Cerebellar cortex (tissue), 1 donor: ENCODE data around the gene AAMP.
"Not testable (repeated sequence)": the region's sequence is repeated elsewhere in the genome, so short reads cannot be mapped to it uniquely, and the experiment has no call there.

ENCODE experiments used
- DNase-seq: peaks from one replicate; pipeline ENCODE4 v3.0.0-alpha.2; 2015; ENCODE audit warnings: low spot score

The AAMP gene, protein sequence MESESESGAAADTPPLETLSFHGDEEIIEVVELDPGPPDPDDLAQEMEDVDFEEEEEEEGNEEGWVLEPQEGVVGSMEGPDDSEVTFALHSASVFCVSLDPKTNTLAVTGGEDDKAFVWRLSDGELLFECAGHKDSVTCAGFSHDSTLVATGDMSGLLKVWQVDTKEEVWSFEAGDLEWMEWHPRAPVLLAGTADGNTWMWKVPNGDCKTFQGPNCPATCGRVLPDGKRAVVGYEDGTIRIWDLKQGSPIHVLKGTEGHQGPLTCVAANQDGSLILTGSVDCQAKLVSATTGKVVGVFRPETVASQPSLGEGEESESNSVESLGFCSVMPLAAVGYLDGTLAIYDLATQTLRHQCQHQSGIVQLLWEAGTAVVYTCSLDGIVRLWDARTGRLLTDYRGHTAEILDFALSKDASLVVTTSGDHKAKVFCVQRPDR

DNA sequence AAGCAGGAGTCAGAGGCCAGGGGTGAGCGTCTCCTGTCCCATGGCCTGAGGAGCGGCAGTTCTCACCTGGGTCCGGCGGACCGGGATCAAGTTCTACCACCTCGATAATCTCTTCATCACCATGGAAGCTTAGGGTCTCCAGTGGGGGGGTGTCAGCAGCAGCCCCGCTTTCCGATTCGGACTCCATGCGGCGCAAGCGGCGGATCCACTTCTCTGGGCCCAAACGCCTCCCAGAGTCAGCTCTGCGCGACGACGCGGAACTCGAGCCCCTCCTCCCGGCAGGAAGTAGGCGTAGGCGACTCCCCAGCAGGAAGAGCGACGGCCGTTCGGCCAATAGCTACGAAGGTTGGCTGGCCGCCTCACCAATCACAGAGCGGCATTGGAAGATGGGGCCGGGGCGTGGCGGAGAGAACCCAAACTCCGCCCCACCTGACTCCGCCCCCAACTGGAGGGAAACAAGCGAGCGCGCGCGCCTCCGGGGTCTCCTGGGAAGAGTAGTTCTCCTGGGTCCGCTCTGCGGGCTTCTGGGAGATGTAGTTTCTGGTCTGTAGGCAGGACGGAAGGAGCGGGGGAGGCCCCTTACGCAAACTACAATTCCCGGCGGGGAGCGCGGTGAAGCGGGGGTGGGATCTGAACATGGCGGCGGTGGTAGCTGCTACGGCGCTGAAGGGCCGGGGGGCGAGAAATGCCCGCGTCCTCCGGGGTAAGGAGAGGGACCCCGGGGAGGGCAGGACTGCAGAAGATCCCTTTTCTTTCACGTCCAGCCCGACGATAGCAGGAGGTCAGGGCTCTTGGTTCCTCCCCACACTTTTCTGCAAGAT, at the start of gene AAMP, which contains the start of gene PNKD:
Gene AAMP, minus strand, starts transcription at position 238 of the 821 bp plus-strand sequence. Its CDS starts 51 bp downstream, at position 187.
Gene PNKD, plus strand, starts transcription at position 620 of the 821 bp plus-strand sequence. Its CDS starts 17 bp downstream, at position 637.
- peak; percentile 100 for DNase-seq

DNA sequence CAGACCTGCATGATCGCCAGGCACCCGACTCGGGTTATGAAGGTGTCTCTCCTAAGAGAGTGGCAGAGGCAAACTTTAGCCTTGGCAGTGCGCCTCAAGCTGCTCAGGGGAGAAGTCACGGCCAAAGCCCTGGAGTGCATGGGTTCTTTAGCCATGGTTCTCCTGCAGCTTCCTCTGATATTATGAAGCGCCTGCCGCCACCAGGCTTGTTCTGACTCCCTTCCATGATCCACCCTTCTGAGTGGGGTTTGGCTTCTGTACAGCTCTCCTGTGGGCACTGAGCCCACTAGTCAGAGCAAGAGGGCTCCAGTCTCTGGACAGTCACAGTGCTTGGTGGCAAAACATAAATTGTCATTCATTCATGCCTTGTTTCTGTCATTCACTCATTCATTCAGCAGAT, 48.3 kb upstream of the AAMP start:
- no peak for DNase-seq

DNA sequence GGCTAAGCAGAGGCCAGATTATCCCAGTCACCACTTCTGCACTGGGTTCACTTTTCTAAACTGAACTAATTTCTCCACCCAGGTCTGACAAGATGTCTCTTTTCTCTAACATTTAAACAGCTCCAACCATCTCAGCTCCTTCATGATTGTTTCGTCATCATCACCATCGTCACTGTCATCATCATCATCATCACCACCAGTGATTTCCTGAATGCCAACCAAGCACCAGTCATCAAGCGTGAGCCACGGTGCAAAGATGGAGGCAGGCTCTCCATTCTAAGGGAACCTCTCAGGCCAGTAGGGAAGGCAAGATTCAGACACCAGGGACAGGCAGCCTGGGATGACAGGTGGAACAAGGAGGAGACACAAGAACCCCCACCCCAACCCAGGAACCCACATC, 47.9 kb upstream of the AAMP start:
- no peak for DNase-seq

DNA sequence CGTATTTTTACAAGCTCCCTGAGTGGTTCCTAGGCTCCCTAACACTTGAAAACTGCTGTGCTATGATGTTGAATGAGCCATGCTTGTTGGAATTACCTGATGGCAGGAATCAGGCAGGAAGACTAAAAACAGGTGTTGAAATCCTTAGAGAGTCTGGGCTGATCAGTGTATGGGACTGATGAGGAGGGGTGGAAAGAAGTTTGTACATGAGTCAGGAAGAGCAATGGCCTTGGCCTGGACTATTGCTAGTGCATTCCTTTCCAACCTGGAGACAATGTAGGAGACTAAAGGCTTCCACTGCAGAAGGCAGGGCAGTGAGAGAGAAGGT, 47.3 kb upstream of the AAMP start:
- DNase-seq: no peak

DNA sequence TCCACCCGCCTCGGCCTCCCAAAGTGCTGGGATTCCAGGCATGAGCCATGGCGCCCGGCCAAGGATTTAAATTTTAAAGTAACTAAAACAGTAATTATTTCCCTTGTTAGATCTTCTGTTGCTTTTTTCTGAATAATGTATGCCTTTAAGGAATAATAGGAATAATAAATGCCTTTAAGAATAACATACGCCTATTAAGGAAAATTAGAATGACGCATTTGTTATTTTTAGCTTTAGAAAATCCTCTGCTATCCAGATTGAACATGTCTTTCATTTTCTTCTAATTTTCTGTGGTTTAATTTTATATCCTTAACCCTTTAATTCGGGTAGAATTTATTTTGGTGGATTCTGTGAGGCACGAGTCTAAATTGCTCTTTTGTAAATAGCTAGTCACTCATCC, 45.5 kb upstream of the AAMP start:
- no peak for DNase-seq

DNA sequence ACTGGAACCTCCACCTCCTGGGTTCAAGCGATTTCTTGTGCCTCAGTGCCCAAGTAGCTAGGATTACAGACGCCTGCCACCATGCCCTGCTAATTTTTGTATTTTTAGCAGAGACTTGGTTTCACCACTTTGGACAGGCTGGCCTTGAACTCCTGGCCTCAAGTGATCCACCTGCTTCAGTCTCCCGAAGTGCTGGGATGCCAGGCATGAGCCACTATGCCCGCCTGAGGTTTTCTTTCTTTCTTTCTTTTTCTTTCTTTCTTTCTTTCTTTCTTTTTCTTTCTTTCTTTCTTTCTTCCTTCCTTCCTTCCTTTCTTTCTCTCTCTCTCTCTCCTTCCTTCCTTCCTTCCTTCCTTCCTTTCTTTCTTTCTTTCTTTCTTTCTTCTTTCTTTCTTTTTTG, 44.8 kb upstream of the AAMP start:
- not testable (repeated sequence) for DNase-seq

DNA sequence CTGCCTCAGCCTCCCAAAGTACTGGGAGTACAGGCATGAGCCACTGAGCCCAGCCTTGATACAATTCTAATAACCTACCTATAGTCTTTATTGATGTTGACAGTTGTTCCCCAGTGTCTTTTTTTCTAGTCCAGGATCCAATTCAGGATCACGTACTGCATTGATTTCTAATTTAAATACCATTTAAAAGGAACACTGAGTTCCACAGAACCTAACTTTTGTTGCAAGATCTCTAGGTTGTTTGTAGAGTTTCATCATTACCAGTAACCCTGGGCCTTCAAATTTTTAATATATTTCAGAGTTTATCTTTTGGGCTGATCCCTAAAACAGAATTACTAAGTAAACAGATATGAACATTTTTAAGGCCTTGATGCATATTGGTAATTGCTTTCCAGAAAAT, 43.4 kb upstream of the AAMP start:
- no peak for DNase-seq

DNA sequence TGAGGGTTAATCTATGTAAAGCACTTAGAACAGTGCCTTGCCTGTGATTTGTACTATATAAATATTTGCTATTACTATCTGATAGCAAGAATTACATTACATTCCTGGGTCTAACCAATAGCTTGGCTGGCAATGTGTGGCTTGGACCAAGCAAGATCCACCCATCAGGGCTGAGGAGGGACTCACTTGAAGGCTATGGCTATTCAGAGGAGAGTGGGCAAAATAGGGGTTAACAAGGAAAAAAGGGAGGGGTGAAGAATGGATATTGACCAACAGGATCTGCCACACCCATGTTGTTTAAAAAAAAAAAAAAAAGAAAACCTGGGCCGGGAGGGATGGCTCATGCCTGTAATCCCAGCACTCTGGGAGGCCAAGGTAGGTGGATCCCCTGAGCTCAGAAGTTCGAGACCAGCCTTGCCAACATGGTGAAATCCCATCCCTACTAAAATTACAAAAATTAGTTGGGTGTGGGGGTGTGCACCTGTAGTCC, 42.4 kb upstream of the AAMP start:
- no peak for DNase-seq

DNA sequence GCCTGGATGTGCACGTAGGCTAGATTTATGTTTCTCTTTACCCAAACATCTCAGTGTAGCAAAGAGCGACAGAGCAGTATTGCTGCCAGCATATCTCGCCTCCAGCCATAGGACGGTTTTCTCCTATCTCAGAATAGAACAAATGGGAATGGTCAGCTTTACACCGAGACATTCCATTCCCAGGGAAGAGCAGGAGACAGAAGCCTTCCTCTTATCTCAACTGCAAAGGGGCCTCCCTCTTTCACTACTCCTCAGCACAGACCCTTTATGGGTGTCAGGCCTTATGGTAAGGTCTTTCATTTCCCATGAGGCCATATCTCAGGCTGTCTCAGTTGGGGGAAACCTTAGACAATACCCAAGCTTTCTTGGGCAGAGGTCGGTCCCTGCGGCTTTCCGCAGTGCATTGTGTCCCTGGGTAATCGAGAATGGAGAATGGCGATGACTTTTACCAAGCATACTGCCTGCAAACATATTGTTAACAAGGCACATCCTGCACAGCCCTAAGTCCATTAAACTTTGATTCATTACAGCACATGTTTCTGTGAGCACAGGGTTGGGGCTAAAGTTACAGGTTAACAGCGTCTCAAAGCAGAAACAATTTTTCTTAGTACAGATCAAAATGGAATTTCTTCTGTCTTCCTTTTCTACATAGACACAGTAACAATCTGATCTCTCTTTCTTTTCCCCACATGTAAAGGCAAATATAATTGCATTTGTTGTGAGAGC, 41.8 kb upstream of the AAMP start:
- DNase-seq: not testable (repeated sequence)

DNA sequence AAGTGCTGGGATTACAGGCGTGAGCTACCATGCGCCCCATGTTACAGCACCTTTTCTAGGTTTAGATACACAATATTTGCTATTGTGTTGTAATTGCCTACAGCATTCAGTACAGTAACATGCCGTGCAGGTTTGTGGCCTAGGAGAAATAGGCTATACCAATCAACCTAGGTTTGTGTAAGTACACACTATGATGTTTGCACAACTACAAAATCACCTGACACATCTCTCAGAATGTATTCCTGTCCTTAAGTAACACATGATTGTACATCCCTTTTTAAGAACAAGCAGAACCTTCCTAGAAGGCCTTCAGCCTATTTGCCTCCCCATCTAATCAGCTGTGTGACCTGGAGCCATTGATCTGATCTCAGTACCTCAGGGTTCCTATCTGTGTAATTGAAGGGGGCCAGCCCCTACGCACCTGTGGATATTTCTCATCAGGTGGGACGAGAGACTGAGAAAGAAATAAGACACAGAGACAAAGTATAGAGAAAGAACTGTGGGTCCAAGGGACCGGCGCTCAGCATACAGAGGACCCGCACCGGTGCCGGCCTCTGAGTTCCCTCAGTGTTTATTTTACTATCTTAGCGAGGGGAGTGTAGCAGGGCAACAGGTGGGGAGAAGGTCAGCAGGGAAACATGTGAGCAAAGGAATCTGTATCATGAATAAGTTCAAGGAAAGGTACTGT, 41.1 kb upstream of the AAMP start:
- DNase-seq: no peak

DNA sequence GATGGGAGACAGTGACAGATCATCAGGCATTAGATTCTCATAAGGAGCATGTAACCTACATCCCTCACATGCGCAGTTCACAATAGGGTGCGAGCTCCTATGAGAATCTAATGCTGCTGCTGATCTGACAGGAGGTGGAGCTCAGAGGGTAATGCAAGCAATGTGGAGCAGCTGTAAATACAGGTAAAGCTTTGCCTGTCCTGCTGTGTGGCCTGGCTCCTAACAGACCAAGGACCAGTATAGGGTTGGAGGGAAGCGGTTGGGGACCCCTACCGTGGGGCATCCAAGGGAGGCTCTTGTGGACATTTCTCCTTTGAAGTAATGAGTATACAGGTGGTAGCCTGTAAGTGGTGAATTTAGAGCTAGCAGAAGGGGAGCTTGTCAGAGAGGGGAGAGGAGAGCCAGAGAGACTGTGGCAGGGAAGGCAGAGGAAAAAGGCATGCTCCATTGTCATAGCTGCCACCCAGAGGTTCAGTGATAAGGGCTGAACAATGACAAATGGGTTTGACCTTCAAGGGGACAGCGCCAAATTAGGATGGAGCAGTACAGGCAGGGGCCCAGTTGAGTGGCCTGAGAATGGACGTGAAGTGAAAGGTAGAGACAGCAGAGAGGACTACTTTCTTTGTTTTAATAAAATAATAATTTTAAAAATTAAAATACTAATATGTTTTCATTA, 37.6 kb upstream of the AAMP start:
- no peak for DNase-seq

DNA sequence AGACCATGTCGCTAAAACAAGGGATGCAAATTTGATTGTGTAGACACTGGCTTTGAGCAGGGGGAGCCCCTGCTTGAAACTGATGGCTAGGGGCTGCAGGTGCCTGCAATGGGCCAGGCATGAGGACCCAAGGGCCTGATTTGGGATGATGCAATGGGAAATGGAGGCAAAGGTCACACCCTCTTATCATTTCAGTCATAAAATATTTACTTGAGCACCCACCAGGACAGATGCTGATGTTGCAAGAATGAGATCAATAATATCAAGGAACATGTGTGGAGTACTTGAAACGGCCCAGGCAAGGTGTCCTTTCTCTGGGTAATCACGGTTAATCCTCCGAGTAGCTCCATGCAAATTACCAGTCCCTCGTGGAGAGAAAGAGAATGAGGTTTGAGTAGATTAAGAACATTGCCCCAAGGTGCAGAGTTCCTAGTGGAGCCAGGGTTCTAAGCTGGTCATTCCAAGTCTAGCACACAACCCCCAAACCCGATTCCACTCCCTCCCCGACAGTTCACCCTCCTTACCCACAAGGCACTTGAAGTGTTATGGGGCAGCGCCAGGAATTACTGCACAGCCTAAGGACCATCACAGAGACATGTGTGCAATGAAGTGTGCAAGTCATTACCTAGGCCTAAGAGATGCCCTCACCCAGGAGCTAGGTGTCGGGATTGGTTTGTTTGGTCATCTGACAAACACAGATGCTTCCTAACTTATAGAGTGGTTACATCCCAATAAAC, 36.4 kb upstream of the AAMP start:
- DNase-seq: no peak

DNA sequence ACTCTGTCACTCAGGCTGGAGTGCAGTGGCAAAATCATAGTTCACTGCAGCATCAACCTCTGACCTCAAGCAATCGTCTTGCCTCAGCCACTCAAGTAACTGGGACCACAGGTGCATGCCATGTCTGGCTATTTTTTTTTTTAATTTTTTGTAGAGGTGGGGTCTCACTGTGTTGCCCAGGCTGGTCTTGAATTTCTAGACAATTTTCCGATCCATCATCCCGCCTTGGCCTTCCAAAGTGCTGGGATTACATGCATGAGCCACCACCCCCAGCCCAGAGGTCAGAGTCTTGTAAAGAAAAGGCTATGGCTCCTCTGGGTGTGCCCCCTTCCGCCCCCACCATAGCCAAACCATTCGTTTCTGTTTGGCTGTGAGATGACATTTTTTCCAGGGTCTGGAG, 35.4 kb upstream of the AAMP start:
- DNase-seq: no peak

DNA sequence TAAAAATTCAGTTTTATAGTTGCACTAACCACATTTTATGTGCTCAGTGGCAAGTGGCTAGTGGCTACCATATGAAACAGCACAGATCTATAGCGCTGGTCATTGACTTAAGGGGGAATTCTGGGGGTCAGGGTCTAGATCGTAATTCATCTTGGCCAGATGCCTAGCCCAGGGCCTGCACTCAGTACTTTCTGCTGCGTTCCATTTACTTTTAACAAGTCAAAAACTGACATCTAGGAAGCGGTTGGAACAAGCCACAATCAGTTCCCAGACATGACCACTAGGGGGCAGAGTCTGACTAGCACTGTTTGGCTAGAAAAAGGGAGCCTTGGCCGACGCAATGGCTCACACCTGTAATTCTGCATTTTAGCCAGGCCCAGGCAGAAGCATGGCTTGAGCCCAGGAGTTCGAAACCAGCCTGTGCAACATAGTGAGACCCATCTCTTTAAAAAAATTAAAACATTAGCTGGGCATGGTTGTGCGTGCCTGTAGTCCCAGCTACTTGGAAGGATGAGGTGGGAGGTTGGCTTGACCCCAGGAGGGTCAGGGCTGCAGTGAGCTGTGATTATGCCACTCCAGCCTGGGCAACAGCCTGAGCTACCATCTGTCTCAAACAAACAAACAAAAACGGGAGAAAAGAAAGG, 31.4 kb upstream of the AAMP start:
- DNase-seq: peak; percentile 89

DNA sequence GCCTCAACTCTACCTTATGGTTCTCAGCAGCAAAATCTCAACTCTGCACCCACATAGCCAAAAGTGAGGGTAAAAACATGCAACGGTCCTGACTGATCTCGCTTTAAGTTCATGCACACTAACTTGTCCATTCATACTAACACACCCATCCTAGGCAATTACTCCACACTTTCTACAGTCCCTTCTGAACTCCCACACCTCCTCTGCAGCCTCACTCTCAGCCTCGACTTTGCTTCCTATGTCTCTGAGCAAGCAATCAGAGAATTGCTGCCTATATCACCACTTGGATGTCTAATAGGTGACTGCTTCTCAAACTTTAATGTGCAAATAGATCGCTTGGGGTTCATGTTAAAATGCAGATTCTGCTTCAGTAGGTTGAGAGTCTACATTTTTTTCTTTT, 30.2 kb upstream of the AAMP start:
- no peak for DNase-seq

DNA sequence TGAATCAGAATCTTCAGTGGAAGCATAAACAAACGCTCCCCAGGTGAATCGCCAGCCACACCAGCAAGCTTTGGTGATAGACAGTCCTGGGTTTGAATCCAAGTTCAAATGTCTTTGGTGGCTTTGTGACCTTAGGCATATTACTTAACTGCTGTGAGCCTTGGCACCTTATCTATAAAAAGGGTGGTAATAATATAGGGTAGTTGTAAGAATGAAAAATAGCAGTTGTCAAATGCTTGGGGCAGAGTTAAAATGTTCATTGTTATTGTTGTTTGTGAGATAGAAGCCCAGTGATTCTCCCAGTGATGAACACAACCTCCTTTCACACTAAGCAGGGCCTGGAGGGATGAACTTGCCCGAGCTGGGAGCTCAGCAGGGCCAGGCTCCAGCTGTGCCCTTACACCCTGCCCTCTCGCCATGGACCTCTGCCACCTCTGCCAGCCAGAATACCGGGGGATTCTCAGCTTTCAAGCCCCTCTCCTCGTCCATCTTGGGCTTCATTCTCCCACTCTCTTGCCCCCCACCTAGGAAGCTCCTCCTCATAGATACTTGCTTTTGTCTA, 28.5 kb upstream of the AAMP start:
- DNase-seq: no peak

DNA sequence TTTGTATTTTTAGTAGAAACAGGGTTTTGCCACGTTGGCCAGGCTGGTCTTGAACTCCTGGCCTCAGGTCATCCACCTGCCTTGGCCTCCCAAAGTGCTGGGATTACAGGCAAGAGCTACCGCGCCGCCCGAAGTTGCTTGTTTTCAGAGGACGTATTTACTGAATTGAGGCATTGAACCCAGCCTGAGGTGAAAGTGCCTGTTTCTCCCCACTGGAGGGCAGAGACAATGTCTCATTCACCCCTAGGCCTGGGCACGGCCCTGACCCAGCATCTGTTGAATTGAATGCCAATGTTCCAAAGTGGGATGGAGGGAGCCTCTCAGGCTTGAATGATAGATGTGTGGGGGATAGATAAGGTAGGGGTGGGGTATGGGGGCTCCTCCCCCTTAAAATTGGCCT, 26.9 kb upstream of the AAMP start:
- no peak for DNase-seq

DNA sequence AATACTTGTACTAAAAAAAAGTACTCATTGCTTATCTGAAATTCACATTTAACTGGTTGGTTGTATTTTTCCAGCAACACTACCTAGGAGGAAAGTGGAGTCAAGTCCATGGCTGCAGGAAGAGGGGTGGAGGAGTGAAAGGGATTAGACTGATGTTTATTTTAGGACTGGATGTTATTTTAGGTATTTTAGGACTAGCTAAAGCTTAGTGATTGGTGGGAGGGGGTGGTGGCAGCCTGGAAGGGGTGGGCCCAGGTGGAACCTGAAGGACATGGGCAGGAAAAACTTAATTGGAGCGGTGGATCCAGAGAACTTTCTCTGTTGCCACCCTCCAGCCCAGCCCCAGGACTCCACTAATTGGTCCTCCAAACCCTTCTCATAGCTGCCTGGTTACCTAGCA, 26.3 kb upstream of the AAMP start:
- no peak for DNase-seq

DNA sequence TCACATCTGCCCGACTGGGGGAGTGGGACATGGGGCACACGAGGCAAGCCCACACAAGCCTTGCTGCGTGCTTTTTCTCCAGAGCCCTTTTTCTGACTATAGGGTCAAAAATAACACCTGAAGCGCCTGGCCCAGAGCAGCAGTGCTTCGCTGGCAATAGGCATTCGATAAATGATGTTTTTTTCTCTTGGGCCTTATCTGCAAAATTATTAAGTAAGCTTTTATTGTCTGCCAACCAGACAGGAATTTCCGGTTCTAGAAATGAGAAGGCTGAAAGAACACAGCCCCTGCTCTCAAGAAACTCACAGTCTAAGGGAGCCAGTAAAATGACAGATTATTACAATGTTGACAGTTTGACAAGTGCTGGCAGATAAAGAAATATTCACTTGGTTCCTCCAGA, 25.1 kb upstream of the AAMP start:
- DNase-seq: no peak
